Measurements from ENCODE around the gene GC.

GC gene

DNA sequence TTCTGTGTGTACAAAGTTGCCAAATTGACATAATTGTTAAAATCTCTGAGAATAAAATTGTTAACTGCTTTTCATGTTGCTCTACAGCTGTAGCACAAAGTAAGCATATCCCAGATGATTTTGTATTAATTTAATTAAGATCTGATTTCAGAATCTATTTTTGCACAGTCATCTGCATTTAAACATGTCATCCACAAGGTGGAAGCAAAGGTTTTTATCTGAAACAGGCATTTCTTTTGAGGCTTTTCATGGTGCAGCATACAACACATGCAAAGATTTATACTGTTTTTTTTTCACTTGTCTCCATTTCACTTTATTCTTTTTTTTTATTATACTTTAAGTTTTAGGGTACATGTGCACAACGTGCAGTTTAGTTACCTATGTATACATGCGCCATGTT, 51.2 kb downstream of the GC start:
- DNase-seq (ENCODE audit: extremely low read depth, low read depth) = peak; percentile 3

DNA sequence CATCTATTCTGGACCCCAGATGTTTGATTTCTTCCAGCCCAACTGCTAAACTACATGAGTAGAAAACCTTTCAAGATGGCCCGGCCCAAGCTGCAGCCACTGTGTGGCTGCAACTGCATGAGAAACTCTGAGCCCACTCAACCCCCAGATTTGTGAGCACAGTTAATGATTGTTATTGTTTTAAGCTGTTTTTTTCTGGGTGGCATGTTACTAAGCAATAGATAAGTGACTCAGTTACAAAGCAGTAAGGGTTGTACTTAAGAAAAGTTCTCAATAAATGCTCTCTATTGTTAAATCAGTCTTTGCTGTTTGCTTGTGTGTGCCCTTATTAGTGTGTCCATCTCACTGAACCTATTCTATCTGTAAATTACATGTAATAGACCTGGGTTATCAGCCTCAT, 51.8 kb downstream of the GC start:
- no peak for TF ChIP-seq CTCF (IDR thresholded peaks at IDR 0.05; ENCODE audit: low read depth, low read length, missing control alignments)
- no peak for DNase-seq (ENCODE audit: extremely low read depth, low read depth)
- no peak overlapping the region for H3K4me3 ChIP-seq (replicated peaks; ENCODE audit: low read depth, low read length)

More for the DNA sequence above, 51.2 kb downstream of the GC start:
- no peak overlapping the region for H3K4me3 ChIP-seq (replicated peaks; ENCODE audit: low read depth, low read length)
- TF ChIP-seq CTCF (IDR thresholded peaks at IDR 0.05; ENCODE audit: low read depth, low read length, missing control alignments) = no peak

- no peak for TF ChIP-seq CTCF (IDR thresholded peaks at IDR 0.05; ENCODE audit: low read depth, low read length, missing control alignments)
Observed at GRCh38 chr4:71729856-71730255, 54.0 kb downstream of the GC start.

GRCh38 chr4:71713611-71714203, 70.2 kb downstream of the GC start:
- DNase-seq (ENCODE audit: extremely low read depth, low read depth) = peak; percentile 15
- TF ChIP-seq CTCF (IDR thresholded peaks at IDR 0.05; ENCODE audit: low read depth, low read length, missing control alignments) = peak; percentile 33
- no peak overlapping the region for H3K4me3 ChIP-seq (replicated peaks; ENCODE audit: low read depth, low read length)

More at GRCh38 chr4:71729856-71730255, 54.0 kb downstream of the GC start:
- H3K4me3 ChIP-seq (replicated peaks; ENCODE audit: low read depth, low read length) = no peak overlapping the region
- no peak for DNase-seq (ENCODE audit: extremely low read depth, low read depth)

- no peak for TF ChIP-seq CTCF (IDR thresholded peaks at IDR 0.05; ENCODE audit: low read depth, low read length, missing control alignments)
- no peak for DNase-seq (ENCODE audit: extremely low read depth, low read depth)
- H3K4me3 ChIP-seq (replicated peaks; ENCODE audit: low read depth, low read length) = no peak overlapping the region
Observed at GRCh38 chr4:71711985-71712348, 71.9 kb downstream of the GC start.

- DNase-seq (ENCODE audit: extremely low read depth, low read depth) = no peak
- TF ChIP-seq CTCF (IDR thresholded peaks at IDR 0.05; ENCODE audit: low read depth, low read length, missing control alignments) = no peak
- no peak overlapping the region for H3K4me3 ChIP-seq (replicated peaks; ENCODE audit: low read depth, low read length)
Observed at GRCh38 chr4:71711044-71711984, 72.6 kb downstream of the GC start.
